Activated T-helper 2 cell treated with anti-CD3 and anti-CD28 coated beads, Interferon-gamma antibody, Interleukin-2, Interleukin-4, amounts not matched to agents 10 μg/mL and 5 μg/mL and 100 μg/mL, durations not matched to agents 14 hours and 24 hours and 36 hours (primary cell): Measurements from ENCODE around the gene FLNB. TPM values are rescaled to one million over a fixed set of nuclear protein-coding genes. Genes with fewer than 3 reads are reported as not detected.

Source experiments
- DNase-seq: peaks from one replicate; pipeline ENCODE4 v3.0.0; 2021; ENCODE audit warnings: low spot score
- H3K27ac Mint-ChIP-seq: one replicate; pipeline ENCODE4 v1.8.0; 2021; ENCODE audit warnings: mixed read lengths
- H3K27me3 Mint-ChIP-seq: one replicate; pipeline ENCODE4 v1.8.0; 2021; ENCODE audit warnings: low read depth, mixed read lengths
- H3K36me3 Mint-ChIP-seq: one replicate; pipeline ENCODE4 v1.8.0; 2021; ENCODE audit warnings: low read depth, mixed read lengths
- H3K4me1 Mint-ChIP-seq: one replicate; pipeline ENCODE4 v1.8.0; 2021; ENCODE audit warnings: low read depth, mixed read lengths
- H3K4me3 Mint-ChIP-seq: one replicate; pipeline ENCODE4 v1.8.0; 2021; ENCODE audit warnings: low read depth, mild to moderate bottlenecking, moderate library complexity, mixed read lengths
- H3K9me3 Mint-ChIP-seq: one replicate; pipeline ENCODE4 v1.8.0; 2021; ENCODE audit warnings: mixed read lengths
- intact Hi-C: fragments of 100-400 bp; cut with micrococcal nuclease; formaldehyde crosslinking; loops from one replicate; pipeline ENCODE4 v1.15.1; 2023
- total RNA-seq: library from RNA; stranded (reverse); gene quantifications from 2 replicates; pipeline ENCODE4 v1.2.3, GENCODE V29; 2022

Gene FLNB
- total RNA-seq, 1 donor from 2014 or later: 35.6 TPM

DNA sequence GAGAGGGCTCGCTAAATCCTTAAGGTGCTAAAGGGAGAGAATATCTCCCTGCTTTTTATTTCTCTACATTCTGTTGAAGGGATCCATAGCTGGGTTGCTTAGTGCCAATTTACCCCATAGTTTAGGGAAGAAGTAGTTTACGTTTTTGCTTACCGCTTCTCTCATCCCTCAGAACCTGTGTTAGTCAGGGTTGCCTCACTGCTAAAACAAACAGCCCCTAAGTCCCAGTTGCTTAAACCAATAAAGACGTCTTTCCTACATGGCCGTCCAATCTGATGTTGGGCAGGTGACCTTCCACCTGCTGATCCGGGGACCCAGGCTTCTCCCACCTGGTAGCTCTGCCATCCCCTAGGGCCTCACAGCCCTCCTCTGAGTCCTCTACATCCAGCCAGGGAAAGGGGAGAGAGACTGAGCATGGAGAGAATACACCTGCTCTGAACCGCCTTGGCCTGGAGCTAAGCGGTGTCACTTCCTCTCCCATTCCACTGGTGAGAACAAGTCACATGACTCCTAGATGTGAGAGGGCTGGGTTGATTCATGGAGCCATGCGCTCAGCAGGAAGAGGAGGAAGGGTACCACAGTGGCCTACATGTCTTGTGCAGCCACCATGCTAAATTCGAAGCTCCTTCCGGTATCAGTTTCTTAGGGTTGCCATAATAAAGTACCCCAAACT is 176.2 kb downstream of the FLNB start:
- intact Hi-C loops: loop anchor here (10.0 kb wide), 1 partner anchor 230 kb away; no protein-coding TSS in a partner anchor
- H3K36me3 Mint-ChIP-seq: no peaks in the 10 kb centered on the region
- H3K4me3 Mint-ChIP-seq: no peak overlapping the region
- peaks cover 3% of the 10 kb centered on the region for H3K4me1 Mint-ChIP-seq
- H3K27ac Mint-ChIP-seq: no peak overlapping the region
- H3K27me3 Mint-ChIP-seq: peaks cover 2% of the 10 kb centered on the region
- DNase-seq: no peak
- no peaks in the 10 kb centered on the region for H3K9me3 Mint-ChIP-seq

DNA sequence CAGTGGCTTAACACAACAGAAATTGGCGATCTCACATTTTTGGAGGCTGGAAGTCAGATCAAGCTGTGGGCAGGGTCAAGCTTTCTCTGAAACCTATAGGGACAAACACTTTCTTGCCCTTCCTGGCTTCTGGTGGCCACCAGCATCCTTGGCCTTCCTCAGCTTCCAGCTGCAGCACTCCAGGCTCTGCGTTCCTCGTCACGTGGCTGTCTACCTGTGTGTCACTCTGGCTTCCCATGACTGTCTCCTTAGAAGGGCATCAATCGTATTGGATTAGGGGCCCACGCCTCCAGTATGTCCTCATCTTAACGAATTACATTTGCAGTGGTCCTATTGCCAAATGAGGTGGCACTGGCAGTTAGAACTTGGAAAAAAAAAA is 176.7 kb downstream of the FLNB start:
- H3K4me3 Mint-ChIP-seq: no peak overlapping the region
- intact Hi-C loops: loop anchor here (5.0 to 10.0 kb wide), 2 partner anchors 52 to 230 kb away; partner anchors contain the start of gene ABHD6
- H3K27me3 Mint-ChIP-seq: peaks cover 2% of the 10 kb centered on the region
- H3K36me3 Mint-ChIP-seq: no peaks in the 10 kb centered on the region
- no peaks in the 10 kb centered on the region for H3K9me3 Mint-ChIP-seq
- H3K27ac Mint-ChIP-seq: no peak overlapping the region
- H3K4me1 Mint-ChIP-seq: peaks cover 3% of the 10 kb centered on the region
- DNase-seq: no peak

GRCh38 chr3:58188173-58188564 is 179.9 kb downstream of the FLNB start:
- no peak for DNase-seq
- Mint-ChIP-seq H3K4me1 (peaks cover 3% of the 10 kb centered on the region), H3K9me3 (no peaks in the 10 kb centered on the region), H3K4me3 (no peak overlapping the region), H3K27me3 (no peaks in the 10 kb centered on the region), H3K36me3 (no peaks in the 10 kb centered on the region), H3K27ac (no peak overlapping the region)
- intact Hi-C loops: loop anchor here (5.0 to 10.0 kb wide), 2 partner anchors 49 to 227 kb away; partner anchors contain the start of gene ABHD6

DNA sequence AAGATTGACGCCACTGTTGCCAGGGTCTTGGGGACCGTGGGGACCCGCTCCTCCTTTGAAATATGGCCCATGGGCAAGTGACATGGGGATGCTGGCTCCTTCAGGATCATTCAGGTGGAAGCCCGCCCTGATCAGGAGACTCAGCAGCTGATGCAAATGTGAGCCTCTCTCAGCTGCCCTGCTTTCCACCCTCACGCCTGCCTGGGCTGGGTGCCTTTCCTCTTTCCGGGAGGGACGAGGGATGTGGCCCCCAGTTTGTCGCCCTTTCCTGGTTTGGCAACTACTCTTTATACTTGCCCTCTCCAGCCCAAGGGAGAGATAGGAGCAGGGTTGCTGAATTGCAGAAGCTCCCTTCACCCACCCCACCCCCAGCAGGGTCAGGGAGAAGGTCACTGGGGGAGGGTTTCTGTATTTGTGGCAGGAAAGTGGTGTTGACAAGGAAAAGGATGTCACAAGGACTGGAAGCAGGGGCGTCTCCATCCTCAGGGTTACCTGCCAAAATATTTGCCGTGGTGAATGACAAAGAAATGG is 180.8 kb downstream of the FLNB start:
- Mint-ChIP-seq H3K27me3 (no peaks in the 10 kb centered on the region), H3K4me1 (peaks cover 3% of the 10 kb centered on the region), H3K9me3 (no peaks in the 10 kb centered on the region), H3K36me3 (no peaks in the 10 kb centered on the region), H3K4me3 (no peak overlapping the region), H3K27ac (no peak overlapping the region)
- intact Hi-C loops: loop anchor here (5.0 to 10.0 kb wide), 2 partner anchors 48 to 226 kb away; partner anchors contain the start of gene ABHD6
- no peak for DNase-seq

- H3K36me3 Mint-ChIP-seq: no peaks in the 10 kb centered on the region
- no peaks in the 10 kb centered on the region for H3K27me3 Mint-ChIP-seq
- no peak for DNase-seq
- H3K4me3 Mint-ChIP-seq: no peak overlapping the region
- no peak overlapping the region for H3K27ac Mint-ChIP-seq
- no peaks in the 10 kb centered on the region for H3K9me3 Mint-ChIP-seq
- H3K4me1 Mint-ChIP-seq: peaks cover 3% of the 10 kb centered on the region
- intact Hi-C loops: loop anchor here (5.0 to 10.0 kb wide), 2 partner anchors 48 to 225 kb away; partner anchors contain the start of gene ABHD6
These were observed 181.5 kb downstream of the FLNB start for GRCh38 chr3:58189691-58190090.

- Mint-ChIP-seq H3K27ac (no peak overlapping the region), H3K27me3 (no peaks in the 10 kb centered on the region), H3K36me3 (no peaks in the 10 kb centered on the region), H3K4me3 (no peak overlapping the region), H3K9me3 (no peaks in the 10 kb centered on the region), H3K4me1 (peaks cover 3% of the 10 kb centered on the region)
- DNase-seq: no peak
- intact Hi-C loops: no loop called here
These were observed 182.1 kb downstream of the FLNB start for GRCh38 chr3:58190291-58190690.

DNA sequence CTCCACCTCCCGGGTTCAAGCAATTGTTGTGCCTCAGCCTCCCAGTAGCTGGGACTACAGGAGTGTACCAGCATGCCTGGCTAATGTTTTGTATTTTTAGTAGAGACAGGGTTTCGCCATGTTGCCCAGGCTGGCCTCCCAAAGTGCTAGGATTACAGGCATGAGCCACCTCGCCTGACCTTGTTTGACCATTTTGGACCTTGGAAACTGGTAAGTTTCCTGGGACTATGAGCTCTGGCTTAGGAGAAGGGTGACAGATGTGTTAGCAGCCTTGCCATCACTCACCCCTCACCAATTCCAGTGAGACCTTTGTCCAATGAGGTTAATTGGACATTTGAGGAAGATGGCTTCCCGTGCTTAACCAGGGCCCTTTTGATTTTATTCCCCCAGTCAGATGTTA is 182.7 kb downstream of the FLNB start:
- H3K27ac Mint-ChIP-seq: no peak overlapping the region
- intact Hi-C loops: no loop called here
- no peaks in the 10 kb centered on the region for H3K27me3 Mint-ChIP-seq

DNA sequence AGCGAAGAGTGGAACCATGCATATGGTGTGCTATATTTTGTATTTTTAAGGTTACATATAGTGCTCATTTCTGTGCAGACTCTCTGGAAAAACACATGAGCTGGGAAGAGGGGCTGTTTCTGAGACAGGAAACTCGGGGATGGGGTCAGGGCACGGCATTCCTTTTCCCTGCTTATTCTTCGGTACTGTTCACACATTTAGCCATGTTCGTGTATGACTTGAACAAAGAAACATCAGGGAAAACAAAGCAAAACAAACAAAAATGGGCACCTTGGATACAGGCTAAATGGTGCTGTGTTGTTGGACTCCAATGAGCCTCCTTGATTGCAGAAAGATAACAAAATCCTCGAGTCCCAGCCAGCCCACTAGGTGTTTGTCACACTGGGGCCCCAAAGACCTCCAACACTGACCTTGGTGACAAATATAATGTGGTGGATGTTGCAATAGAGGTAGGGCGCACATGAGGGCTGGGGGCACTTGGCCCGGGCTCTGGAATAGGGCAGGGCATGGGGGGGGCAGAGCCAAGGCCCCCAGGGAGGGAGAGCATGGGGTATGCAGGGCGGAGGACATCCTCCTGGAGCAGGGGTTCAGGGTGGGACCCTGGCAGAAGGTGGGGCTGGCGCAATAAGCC is 183.3 kb downstream of the FLNB start:
- intact Hi-C loops: no loop called here
- H3K27me3 Mint-ChIP-seq: no peaks in the 10 kb centered on the region
- H3K27ac Mint-ChIP-seq: no peak overlapping the region
- H3K4me1 Mint-ChIP-seq: peaks cover 3% of the 10 kb centered on the region
- H3K9me3 Mint-ChIP-seq: no peaks in the 10 kb centered on the region
- H3K36me3 Mint-ChIP-seq: no peaks in the 10 kb centered on the region
- no peak overlapping the region for H3K4me3 Mint-ChIP-seq
- no peak for DNase-seq

More for the DNA sequence above, 182.7 kb downstream of the FLNB start:
- Mint-ChIP-seq H3K4me1 (peaks cover 3% of the 10 kb centered on the region), H3K4me3 (no peak overlapping the region), H3K36me3 (no peaks in the 10 kb centered on the region), H3K9me3 (no peaks in the 10 kb centered on the region)
- no peak for DNase-seq

DNA sequence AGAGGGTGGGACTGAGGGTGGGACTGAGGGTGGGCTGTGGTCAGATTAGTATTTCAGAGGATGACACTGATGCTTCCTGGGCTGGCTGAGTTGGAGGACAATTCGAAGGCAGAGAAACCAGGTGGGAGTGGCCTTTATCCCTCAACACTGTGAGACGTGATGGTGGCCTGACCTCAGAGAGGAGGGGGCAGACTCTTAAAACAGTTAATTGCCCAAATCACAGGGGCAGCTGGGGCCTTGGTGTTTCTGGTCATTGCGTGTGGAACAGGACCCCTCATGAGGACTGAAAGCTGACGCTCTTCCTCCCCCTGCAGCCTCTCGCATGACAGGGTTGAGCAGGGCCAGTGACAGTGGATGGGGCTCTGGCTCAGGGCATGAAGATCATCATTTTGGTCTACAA is 183.8 kb downstream of the FLNB start:
- intact Hi-C loops: no loop called here

DNA sequence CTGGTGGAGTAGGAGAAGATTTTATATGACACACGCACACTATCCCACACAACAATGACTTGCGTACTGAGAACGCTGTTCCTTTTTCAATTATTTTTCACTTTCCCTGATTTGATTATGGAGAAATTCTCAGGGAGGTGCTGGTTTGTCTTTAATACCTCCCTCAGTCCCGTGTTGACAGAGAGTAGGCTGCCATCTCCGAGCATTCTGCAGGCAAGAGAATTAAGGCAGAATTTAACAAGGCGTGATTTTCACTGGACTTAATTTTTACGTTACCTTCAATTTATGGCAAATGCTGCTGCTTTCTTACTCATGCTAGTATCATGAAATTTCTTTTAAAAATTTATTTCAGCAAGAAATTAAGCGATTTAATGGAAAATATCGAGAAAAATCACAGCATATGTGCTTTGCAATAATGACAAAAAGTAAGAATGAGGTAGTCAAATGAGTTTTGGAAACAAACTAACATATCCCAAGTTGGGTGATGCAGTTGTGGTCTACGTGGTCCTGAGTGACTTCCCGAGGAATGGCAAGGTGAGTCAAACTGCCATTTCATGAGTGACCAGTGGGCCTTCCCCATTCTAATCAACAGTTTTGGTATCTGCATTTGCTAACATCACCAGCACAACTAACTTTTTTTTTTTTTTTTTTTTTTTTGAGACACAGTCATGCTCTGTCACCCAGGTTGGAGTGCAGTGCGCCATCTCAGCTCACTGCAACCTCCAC is 185.6 kb downstream of the FLNB start:
- no peak overlapping the region for H3K4me3 Mint-ChIP-seq
- H3K9me3 Mint-ChIP-seq: no peaks in the 10 kb centered on the region
- H3K36me3 Mint-ChIP-seq: no peaks in the 10 kb centered on the region
- peaks cover 6% of the 10 kb centered on the region for H3K4me1 Mint-ChIP-seq
- no peak for DNase-seq
- no peaks in the 10 kb centered on the region for H3K27me3 Mint-ChIP-seq
- intact Hi-C loops: no loop called here
- no peak overlapping the region for H3K27ac Mint-ChIP-seq

More for the DNA sequence above, 183.8 kb downstream of the FLNB start:
- Mint-ChIP-seq H3K4me3 (no peak overlapping the region), H3K9me3 (no peaks in the 10 kb centered on the region), H3K27me3 (no peaks in the 10 kb centered on the region), H3K27ac (no peak overlapping the region), H3K36me3 (no peaks in the 10 kb centered on the region), H3K4me1 (peaks cover 3% of the 10 kb centered on the region)
- no peak for DNase-seq

DNA sequence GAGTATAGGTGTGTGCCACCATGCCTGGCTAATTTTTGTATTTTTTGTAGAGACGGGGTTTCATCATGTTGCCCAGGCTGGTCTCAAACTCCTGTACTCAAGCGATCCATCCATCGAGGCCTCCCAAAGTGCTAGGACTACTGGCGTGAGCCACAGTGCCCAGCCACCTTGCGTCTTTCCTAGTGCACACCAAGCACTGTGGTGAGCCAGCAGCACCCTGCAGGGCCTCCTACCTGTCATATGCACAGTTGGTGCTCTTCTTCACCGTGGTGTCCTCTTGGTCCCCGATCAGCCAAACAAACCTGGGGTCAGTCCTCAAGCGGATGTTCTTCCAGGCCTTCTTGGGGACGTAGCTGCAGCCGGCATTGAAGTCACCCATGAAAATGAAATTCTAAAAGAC is 189.4 kb downstream of the FLNB start:
- H3K36me3 Mint-ChIP-seq: no peaks in the 10 kb centered on the region
- DNase-seq: no peak
- H3K27ac Mint-ChIP-seq: no peak overlapping the region
- H3K9me3 Mint-ChIP-seq: no peaks in the 10 kb centered on the region
- H3K27me3 Mint-ChIP-seq: no peaks in the 10 kb centered on the region
- no peak overlapping the region for H3K4me3 Mint-ChIP-seq
- H3K4me1 Mint-ChIP-seq: peaks cover 6% of the 10 kb centered on the region
- intact Hi-C loops: no loop called here

GRCh38 chr3:58198362-58198761 is 190.1 kb downstream of the FLNB start:
- Mint-ChIP-seq H3K27me3 (no peaks in the 10 kb centered on the region), H3K27ac (no peak overlapping the region), H3K9me3 (no peaks in the 10 kb centered on the region), H3K4me1 (peaks cover 6% of the 10 kb centered on the region), H3K36me3 (no peaks in the 10 kb centered on the region), H3K4me3 (no peak overlapping the region)
- intact Hi-C loops: loop anchor here (2.0 kb wide), 1 partner anchor 16 kb away; no protein-coding TSS in a partner anchor
- DNase-seq: no peak
